ENCODE data around the gene WAC.
A peak's percentile ranks its signal among the peaks of the same experiment; 100 is the strongest.
"Not testable (repeated sequence)": the region's sequence is repeated elsewhere in the genome, so short reads cannot be mapped to it uniquely, and the experiment has no call there.

WAC gene

GRCh38 chr10:28609636-28610035 is 76.7 kb downstream of the WAC start:
- DNase-seq (ENCODE audit: low read depth in 3 of 3): not testable (repeated sequence)

- no peak for DNase-seq (ENCODE audit: low read depth in 3 of 3)
Measured at GRCh38 chr10:28612877-28613276, 80.0 kb downstream of the WAC start.

- no peak for DNase-seq (ENCODE audit: low read depth in 3 of 3)
Measured at GRCh38 chr10:28616514-28616913, 83.6 kb downstream of the WAC start.

DNA sequence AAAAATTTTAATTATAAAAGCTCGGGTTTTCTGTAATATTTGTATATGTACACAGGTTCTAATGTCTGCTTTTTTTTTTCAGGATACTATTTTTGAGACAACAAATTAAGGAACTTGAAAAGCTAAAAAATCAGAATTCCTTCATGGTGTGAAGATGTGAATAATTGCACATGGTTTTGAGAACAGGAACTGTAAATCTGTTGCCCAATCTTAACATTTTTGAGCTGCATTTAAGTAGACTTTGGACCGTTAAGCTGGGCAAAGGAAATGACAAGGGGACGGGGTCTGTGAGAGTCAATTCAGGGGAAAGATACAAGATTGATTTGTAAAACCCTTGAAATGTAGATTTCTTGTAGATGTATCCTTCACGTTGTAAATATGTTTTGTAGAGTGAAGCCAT is 86.5 kb downstream of the WAC start:
- DNase-seq (ENCODE audit: low read depth in 3 of 3): no peak

DNA sequence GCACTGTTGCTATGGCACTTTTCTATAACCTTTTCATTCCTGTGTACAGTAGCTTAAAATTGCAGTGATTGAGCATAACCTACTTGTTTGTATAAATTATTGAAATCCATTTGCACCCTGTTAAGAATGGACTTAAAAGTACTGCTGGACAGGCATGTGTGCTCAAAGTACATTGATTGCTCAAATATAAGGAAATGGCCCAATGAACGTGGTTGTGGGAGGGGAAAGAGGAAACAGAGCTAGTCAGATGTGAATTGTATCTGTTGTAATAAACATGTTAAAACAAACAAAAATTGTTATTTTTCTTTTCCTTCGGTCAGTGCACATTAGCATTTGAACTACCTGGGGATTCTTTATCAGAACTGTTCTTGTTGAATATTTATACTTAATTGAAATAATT is 87.3 kb downstream of the WAC start:
- no peak for DNase-seq (ENCODE audit: low read depth in 3 of 3)

DNA sequence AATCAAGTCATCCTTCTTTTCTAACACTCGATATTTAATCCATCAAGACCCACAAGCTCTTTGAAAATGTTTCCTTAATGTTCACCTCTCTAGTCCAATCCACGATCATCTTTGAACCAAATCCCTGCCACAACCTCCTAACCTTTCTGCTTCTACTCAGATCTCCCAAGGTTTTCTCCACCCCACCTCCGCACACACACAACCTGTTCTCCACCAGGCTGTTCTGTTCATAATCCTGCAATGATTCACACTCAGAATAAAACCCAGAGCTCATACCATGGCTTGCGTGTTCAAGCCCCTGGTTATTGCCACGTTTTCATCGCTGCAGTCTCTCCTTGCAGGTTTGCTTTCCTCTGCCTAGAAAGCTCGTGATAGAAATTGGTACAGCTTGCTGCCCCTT is 90.6 kb downstream of the WAC start:
- DNase-seq (ENCODE audit: low read depth in 3 of 3): no peak

DNA sequence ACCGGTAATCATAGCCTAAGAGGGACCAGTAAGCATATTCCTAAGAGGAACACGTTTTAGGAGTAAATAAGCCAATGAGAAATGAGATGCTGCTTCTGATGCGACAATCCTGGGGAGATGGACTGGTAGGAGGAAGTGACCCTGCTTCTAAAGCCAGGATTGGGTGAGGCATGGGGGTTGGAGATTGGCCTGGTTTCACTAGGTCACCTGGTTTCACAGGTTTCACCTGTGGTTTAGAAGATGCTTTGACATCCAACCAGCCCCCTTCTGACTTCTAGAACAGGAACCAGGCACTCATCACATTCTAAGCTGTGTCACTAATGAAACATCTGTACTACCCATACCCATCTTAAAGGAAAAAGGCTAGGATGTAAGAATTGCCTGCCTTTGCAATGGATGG is 91.4 kb downstream of the WAC start:
- DNase-seq (ENCODE audit: low read depth in 3 of 3): no peak

DNA sequence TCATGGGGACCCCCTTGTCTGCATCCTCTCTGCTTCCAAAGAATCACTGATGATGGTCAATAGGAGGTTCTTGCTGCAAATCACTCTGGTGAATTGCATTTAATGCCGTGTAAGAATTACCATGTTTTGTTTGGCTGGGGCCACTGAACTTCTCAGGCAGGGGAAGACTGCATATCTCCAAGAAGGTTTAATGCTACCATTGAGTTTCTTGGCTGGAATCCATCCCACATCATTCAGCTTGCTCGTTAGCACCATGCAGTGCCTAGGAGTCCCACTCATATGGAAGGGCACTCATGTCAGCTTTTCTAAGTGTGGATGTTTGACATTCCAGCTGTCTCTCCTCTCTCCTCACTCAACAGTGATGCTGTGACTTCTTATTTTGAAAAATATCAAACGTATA is 94.2 kb downstream of the WAC start:
- DNase-seq (ENCODE audit: low read depth in 3 of 3): no peak

DNA sequence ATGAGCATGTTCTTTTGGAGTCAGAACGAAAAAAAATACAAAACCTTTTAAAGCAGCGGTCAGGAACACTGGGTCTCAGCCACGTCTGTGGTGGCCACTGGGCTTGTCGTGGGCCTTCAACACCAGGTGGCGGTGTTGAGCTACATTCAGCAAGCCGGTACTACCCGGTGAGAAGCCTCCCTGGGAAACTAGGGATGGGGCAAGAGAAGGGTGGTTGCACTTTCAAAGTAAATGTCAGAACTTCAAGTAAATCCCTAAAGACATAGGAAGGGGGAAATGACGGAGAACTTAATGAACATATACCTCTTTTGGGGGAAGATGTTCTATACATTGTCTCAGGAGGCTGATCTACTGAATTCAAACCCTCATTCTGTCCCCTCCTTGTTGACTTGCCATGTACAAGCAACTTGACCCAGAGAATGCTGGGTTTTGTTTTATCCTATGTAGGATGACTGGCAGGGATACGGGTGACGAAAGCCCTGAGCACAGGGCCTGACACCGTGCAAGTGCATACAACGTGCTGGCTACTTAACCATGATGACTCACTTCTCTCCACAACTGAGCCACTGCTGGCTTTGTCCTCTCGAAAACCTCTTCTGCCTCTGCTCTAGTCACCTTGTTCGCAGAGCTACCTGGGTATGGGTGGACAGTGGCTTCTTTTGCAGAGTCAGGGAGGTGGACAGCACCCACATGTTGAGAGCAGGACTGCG is 95.4 kb downstream of the WAC start:
- peak; percentile 26 to 29 (median 27) for DNase-seq (ENCODE audit: low read depth in 3 of 3)

GRCh38 chr10:28631896-28632583 is 99.1 kb downstream of the WAC start:
- no peak for DNase-seq (ENCODE audit: low read depth in 3 of 3)

DNA sequence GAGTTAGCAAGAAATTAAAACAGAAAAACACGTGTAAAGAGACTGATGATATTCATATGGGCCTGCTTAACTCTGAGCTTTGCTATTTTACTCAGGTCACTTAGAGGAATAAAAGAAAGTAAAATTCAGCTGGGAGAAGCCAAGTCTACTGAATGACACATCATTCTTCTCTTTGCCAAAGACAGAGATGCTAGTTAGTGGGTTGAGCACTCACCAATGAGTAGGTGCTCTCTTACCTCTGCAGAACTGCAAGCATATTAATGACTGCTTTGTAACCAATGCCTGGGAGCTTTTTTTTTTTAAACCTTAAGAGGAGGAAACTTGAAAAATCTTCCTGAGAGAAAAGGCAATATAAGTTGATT is 99.6 kb downstream of the WAC start:
- DNase-seq (ENCODE audit: low read depth in 3 of 3): no peak

DNA sequence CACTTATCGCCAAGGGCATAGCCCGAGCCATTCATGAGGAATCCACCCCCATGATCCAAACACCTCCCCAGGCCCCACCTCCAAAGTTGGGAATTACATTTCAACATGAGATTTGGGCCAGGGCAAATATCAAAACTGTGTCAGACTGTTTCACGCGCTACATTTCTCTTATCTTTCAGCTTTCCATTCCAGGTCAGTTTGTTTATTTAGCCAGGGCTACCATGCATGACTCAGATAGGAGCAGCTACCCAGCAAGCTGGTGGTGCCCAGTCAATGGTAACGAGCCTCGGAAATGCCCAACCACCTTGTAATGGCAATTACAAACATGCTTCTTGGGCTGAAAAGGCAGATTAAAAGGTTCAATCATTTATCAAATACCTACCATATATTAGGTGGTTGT is 100.8 kb downstream of the WAC start:
- DNase-seq (ENCODE audit: low read depth in 3 of 3): no peak

DNA sequence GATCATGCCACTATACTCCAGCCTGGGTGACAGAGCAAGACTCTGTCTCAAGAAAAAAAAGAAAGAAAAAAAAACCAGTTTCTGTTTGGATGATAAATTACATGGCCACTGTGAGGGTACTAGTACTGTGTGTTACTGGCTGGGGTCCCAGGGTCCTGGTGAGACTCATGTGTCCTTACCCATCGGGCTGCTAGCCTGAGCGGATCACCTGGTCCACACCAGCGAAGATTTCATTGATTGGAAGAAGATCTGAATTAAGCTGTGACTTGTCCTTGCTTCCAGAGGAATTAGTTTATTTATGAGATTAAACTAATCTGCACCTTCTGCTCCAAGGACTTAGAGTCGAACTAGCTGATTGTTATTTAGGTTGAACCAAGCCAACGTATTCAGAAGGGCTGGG is 104.4 kb downstream of the WAC start:
- DNase-seq (ENCODE audit: low read depth in 3 of 3): no peak

GRCh38 chr10:28638392-28638791 is 105.5 kb downstream of the WAC start:
- DNase-seq (ENCODE audit: low read depth in 3 of 3): no peak

DNA sequence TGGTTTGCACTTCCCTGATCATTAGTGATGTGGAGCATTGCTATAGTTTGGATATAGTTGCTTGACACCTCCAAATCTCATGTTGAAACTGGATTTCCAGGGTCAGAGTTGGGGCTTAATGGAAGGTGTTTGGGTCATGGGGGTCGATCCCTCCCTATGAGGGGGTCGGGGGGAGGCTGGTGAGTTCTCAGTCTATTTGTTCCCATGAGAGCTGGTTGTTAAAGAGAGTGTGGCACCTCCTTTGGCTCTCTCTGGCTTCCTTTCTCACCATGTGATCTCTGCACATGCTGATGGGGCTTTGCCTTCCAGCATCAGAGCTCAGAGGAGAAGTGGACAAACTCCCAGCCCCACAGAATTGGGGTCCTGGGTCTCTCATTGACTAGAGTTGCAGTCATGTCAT is 107.6 kb downstream of the WAC start:
- DNase-seq (ENCODE audit: low read depth in 3 of 3): no peak

DNA sequence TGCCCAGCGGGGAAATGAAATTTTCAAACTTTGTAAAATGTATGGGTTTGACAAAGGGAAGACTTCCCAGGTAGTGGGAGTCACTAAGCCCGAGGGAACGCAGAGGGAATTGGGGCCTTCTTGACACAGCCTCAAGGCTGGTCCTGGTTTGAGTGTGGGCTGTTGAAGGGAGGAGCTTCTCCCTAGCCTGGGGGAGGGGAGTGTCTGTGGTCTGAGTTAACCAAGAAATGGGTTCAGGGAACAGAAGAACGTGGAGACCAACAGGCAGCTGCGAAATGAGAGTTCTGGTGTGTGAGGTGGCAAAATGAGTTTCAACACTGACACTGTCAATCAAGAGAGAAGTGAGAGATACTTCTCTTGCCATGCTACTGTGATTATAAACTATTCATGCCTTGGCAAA is 111.7 kb downstream of the WAC start:
- DNase-seq (ENCODE audit: low read depth in 3 of 3): no peak

- no peak for DNase-seq (ENCODE audit: low read depth in 3 of 3)
Measured at GRCh38 chr10:28652106-28652505, 119.2 kb downstream of the WAC start.

DNA sequence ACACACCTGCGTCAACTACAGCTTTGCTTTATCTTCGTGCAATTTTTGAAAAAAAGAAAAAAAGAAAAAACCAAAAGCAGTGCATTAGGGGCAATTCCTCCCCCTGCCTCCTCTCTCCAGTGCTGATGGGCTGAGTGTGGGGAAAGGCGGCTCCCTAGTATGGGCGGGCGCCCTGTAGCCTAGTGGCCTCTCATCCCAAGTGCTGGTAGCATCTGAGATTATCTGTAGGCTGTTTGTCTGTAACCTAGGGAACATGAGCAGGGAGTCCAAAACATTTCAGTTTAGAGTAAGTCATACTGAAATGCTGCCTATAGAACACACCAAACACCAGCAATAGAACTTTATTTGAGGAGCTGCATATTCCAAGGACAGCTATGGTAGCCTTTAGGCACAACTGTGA is 119.8 kb downstream of the WAC start:
- no peak for DNase-seq (ENCODE audit: low read depth in 3 of 3)

DNA sequence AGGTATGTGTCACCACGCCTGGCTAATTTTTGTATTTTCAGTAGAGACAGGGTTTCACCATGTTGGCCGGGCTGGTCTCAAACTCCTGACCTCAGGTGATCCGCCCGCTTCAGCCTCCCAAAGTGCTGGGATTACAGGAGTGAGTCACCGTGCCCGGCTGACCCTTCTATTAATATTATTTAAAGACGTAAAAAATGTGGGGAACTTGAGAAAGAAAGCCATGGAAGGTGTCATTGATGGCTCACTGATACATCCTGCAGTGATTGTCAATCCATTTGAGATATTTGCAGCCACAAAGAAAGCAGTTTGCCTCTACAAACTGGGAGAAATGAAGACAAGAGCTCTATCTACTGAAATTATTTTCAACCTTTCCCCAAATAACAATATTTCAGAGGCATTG is 125.9 kb downstream of the WAC start:
- DNase-seq (ENCODE audit: low read depth in 3 of 3): not testable (repeated sequence)

GRCh38 chr10:28661035-28661434 is 128.1 kb downstream of the WAC start:
- DNase-seq (ENCODE audit: low read depth in 3 of 3): no peak

GRCh38 chr10:28663576-28664368 is 130.9 kb downstream of the WAC start:
- DNase-seq (ENCODE audit: low read depth in 3 of 3): peak; percentile 23 to 43 (median 39)

DNA sequence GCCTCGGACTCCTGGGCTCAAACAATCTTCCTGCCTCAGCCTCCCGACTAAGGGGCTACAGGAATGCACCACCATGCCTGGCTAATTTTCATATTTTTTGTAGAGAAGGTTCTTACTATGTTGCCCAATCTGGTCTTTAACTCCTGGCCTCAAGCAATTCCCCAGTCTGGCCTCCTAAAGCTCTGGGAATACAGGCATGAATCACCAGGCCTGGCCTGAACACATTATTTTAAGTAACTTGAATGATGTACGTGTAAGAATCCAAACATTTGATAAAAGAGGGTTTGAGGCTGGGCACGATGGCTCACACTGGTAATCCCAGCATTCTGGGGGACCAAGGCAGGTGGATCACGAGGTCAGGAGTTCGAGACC is 131.4 kb downstream of the WAC start:
- no peak for DNase-seq (ENCODE audit: low read depth in 3 of 3)

All from stimulated activated CD4-positive, alpha-beta T cell treated with anti-CD3 and anti-CD28 coated beads, TNF-alpha, amount 100 ng/mL, for 4 hours (primary cell).